ENCODE results near the gene CMAS. TPM values are rescaled to one million over a fixed set of nuclear protein-coding genes. Genes with fewer than 3 reads are reported as not detected.
"Not testable (repeated sequence)": the region's sequence is repeated elsewhere in the genome, so short reads cannot be mapped to it uniquely, and the experiment has no call there.

The CMAS gene
- total RNA-seq, 3 donors from 2014 or later, result 26.8 to 30.8 (median 27.1) TPM

GRCh38 chr12:22056607-22057006 lies 10.6 kb downstream of the CMAS start:
- Mint-ChIP-seq H3K4me1 (ENCODE audit: low read depth) (no peaks in the 10 kb centered on the region), H3K9me3 (no peaks in the 10 kb centered on the region), H3K4me3 (no peak overlapping the region), H3K36me3 (ENCODE audit: insufficient read depth) (peaks cover 14% of the 10 kb centered on the region), H3K27me3 (ENCODE audit: low read depth) (no peaks in the 10 kb centered on the region)
- DNase-seq (no peak), ATAC-seq (no peak)

DNA sequence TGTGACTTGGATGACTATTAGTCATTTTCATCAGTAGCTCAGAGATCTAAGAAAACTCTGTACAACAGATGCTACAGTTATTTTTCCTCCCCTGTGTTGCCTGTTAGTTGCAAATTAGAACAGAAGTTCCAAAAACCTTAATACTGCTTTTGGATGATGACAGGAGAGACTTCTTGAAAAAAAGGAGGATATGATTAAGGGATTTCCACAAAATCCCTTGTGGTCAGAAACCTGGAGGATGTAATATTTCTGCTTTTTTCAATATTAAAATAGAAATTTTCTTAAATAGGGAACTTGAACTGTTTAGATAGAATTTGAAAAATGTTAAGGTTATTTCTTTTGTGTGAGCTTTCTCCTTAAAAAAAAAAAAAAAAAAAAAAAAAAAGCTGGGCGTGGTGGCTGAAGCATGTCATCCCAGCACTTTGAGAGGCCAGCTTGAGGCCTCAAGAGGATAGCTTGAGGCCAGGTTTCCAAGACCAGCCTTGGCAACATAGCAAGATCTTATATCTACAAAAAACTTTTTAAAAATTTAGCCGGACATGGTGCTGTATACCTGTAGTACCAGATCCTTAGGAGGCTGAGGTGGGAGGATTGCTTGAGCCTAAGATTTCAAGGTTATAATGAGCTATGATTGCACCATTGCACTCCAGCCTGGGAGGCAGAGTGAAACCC lies 14.1 kb downstream of the CMAS start:
- Mint-ChIP-seq H3K27me3 (ENCODE audit: low read depth) (no peaks in the 10 kb centered on the region), H3K9me3 (no peaks in the 10 kb centered on the region), H3K36me3 (ENCODE audit: insufficient read depth) (peaks cover 25% of the 10 kb centered on the region), H3K4me3 (no peak overlapping the region), H3K4me1 (ENCODE audit: low read depth) (no peaks in the 10 kb centered on the region)
- DNase-seq, result no peak
- no peak for ATAC-seq

- ATAC-seq (no peak), DNase-seq (no peak)
- Mint-ChIP-seq H3K9me3 (no peaks in the 10 kb centered on the region), H3K27me3 (ENCODE audit: low read depth) (no peaks in the 10 kb centered on the region), H3K4me1 (ENCODE audit: low read depth) (peaks cover 2% of the 10 kb centered on the region), H3K36me3 (ENCODE audit: insufficient read depth) (peaks cover 31% of the 10 kb centered on the region), H3K4me3 (no peak overlapping the region)
Observed at GRCh38 chr12:22064968-22065367, 18.9 kb downstream of the CMAS start.

DNA sequence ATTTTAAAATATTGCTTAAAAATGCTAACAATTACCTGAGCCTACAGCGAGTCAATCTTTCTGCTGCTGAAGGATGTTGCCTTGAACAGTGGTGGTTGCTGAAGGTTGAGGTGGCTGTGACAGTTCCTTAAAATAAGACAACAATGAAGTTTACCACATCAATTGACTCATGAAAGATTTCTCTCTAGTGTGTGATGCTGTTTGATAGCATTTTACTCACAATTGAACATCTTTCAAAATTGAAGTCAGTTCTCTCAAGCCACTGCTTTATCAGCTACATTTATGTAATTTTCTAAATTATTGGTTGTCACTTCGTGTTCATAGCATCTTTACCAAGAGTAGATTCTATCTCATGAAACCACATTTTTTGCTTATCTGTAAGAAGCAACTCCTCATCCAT lies 20.3 kb downstream of the CMAS start:
- Mint-ChIP-seq H3K4me3 (no peak overlapping the region), H3K36me3 (ENCODE audit: insufficient read depth) (peaks cover 28% of the 10 kb centered on the region)
- no peak for ATAC-seq

DNA sequence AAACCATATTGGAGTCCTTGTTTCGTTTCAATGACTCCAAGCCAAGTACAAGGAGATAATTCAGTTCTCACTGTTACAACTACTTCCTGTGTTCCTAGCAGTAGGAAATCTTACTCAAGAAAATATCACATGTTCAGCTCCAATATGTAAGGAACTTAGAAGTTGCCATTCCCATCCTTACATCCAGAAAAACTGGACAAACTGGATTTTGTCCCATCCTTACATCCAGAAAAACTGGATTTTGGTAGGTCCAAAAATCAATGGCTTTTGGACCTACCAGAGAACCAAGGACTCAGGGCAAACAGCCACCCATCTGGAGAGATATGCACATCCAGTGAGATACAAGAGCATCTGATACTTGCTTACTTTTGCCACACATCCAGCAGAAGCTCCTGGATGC lies 23.8 kb downstream of the CMAS start:
- DNase-seq (no peak), ATAC-seq (no peak)
- Mint-ChIP-seq H3K27me3 (ENCODE audit: low read depth) (no peaks in the 10 kb centered on the region), H3K36me3 (ENCODE audit: insufficient read depth) (peaks cover 19% of the 10 kb centered on the region), H3K9me3 (no peaks in the 10 kb centered on the region), H3K4me1 (ENCODE audit: low read depth) (peaks cover 2% of the 10 kb centered on the region), H3K4me3 (no peak overlapping the region)

More for the DNA sequence above, 20.3 kb downstream of the CMAS start:
- no peaks in the 10 kb centered on the region for H3K9me3 Mint-ChIP-seq
- H3K27me3 Mint-ChIP-seq (ENCODE audit: low read depth), result no peaks in the 10 kb centered on the region
- DNase-seq, result no peak
- H3K4me1 Mint-ChIP-seq (ENCODE audit: low read depth), result peaks cover 2% of the 10 kb centered on the region

DNA sequence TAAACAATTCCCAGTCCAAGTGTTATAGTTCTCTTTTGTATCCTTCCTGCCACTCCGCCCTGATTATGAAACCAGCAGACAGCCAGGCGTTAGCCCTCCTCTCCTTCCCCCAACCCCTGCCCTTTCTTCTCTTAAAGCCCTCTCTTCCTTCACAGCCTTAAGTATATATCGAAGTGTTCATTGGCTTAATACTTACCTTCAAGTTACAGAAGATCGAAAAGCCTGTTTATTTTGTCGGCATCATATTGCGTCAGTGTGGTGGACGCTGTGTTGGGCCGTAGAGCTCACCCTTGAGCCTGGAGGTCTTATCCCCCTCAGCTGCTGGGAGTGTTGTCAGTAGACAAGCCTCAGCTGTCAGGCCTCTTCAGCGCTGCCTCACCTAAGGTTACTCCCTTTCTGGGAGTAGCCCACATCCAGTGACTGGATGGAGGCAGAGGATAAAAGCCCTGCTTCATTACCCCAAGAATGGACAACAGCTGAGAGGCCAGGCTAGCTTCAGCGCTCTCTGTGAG lies 36.2 kb downstream of the CMAS start:
- no peaks in the 10 kb centered on the region for H3K9me3 Mint-ChIP-seq

GRCh38 chr12:22083167-22083566 lies 37.1 kb downstream of the CMAS start:
- no peak for ATAC-seq
- Mint-ChIP-seq H3K27me3 (ENCODE audit: low read depth) (no peaks in the 10 kb centered on the region), H3K4me3 (no peak overlapping the region), H3K36me3 (ENCODE audit: insufficient read depth) (no peaks in the 10 kb centered on the region), H3K4me1 (ENCODE audit: low read depth) (no peaks in the 10 kb centered on the region), H3K9me3 (no peaks in the 10 kb centered on the region)
- DNase-seq, result peak; percentile 12

More for the DNA sequence above, 36.2 kb downstream of the CMAS start:
- H3K4me3 Mint-ChIP-seq, result no peak overlapping the region
- ATAC-seq (no peak), DNase-seq (no peak)
- H3K36me3 Mint-ChIP-seq (ENCODE audit: insufficient read depth), result no peaks in the 10 kb centered on the region
- H3K27me3 Mint-ChIP-seq (ENCODE audit: low read depth), result no peaks in the 10 kb centered on the region
- no peaks in the 10 kb centered on the region for H3K4me1 Mint-ChIP-seq (ENCODE audit: low read depth)

DNA sequence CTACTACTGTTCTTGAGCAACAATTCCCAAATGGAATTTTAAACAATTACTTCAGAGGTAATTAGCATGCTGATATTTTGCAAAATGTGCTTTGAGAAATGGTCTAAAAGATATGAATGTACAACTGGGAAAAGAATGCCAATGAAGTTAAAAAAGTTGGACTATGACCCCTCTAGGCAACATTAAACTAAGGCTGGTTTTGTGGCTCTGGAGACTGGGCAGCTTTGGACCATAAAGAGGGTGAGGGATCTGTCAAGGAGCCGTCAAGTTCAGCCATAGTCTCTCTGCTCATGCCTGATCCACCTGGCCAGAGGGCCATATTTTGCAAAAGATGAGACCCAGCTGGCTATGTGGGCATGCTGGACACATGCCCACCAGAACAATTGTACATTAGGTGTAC lies 38.8 kb downstream of the CMAS start:
- Mint-ChIP-seq H3K4me3 (no peak overlapping the region), H3K9me3 (no peaks in the 10 kb centered on the region), H3K4me1 (ENCODE audit: low read depth) (no peaks in the 10 kb centered on the region), H3K36me3 (ENCODE audit: insufficient read depth) (no peaks in the 10 kb centered on the region), H3K27me3 (ENCODE audit: low read depth) (no peaks in the 10 kb centered on the region)
- ATAC-seq, result no peak
- no peak for DNase-seq

GRCh38 chr12:22088886-22089285 lies 42.9 kb downstream of the CMAS start:
- DNase-seq, result no peak
- H3K27me3 Mint-ChIP-seq (ENCODE audit: low read depth), result no peaks in the 10 kb centered on the region
- H3K4me1 Mint-ChIP-seq (ENCODE audit: low read depth), result no peaks in the 10 kb centered on the region
- H3K4me3 Mint-ChIP-seq, result no peak overlapping the region
- H3K9me3 Mint-ChIP-seq, result no peaks in the 10 kb centered on the region
- ATAC-seq, result no peak
- H3K36me3 Mint-ChIP-seq (ENCODE audit: insufficient read depth), result no peaks in the 10 kb centered on the region

DNA sequence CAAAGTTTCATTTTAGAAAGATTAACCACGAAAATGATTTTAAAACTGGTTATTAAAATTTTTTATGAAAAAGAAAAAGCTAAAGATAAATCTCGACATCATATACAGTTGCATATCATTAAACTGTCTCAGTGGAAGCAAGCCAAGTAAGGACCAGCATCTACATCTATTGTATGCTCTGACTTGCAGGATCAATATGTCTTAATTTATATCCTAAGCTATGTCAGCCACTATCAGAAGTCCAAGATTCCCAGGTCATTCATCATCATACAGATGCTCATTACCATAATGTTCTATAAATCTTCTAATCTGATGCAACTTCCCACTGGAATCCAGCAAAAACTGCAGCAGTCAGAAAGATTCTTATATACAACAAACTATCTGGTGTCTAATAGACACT lies 43.5 kb downstream of the CMAS start:
- DNase-seq, result no peak
- no peak overlapping the region for H3K4me3 Mint-ChIP-seq
- no peaks in the 10 kb centered on the region for H3K36me3 Mint-ChIP-seq (ENCODE audit: insufficient read depth)
- no peaks in the 10 kb centered on the region for H3K9me3 Mint-ChIP-seq
- H3K4me1 Mint-ChIP-seq (ENCODE audit: low read depth), result no peaks in the 10 kb centered on the region
- ATAC-seq, result no peak
- H3K27me3 Mint-ChIP-seq (ENCODE audit: low read depth), result no peaks in the 10 kb centered on the region

GRCh38 chr12:22099062-22099461 lies 53.0 kb downstream of the CMAS start:
- H3K4me1 Mint-ChIP-seq (ENCODE audit: low read depth), result peaks cover 13% of the 10 kb centered on the region
- not testable (repeated sequence) for ATAC-seq; DNase-seq; H3K27me3 Mint-ChIP-seq (ENCODE audit: low read depth); H3K36me3 Mint-ChIP-seq (ENCODE audit: insufficient read depth); H3K4me3 Mint-ChIP-seq; H3K9me3 Mint-ChIP-seq

GRCh38 chr12:22100958-22101748 lies 55.1 kb downstream of the CMAS start:
- H3K36me3 Mint-ChIP-seq (ENCODE audit: insufficient read depth), result no peaks in the 10 kb centered on the region
- no peaks in the 10 kb centered on the region for H3K9me3 Mint-ChIP-seq
- ATAC-seq, result peak; percentile 54 to 63
- H3K27me3 Mint-ChIP-seq (ENCODE audit: low read depth), result no peaks in the 10 kb centered on the region
- H3K4me1 Mint-ChIP-seq (ENCODE audit: low read depth), result peaks cover 13% of the 10 kb centered on the region
- no peak overlapping the region for H3K4me3 Mint-ChIP-seq
- peak; percentile 11 for DNase-seq

- Mint-ChIP-seq H3K36me3 (ENCODE audit: insufficient read depth) (no peaks in the 10 kb centered on the region), H3K9me3 (no peaks in the 10 kb centered on the region), H3K4me3 (no peak overlapping the region), H3K27me3 (ENCODE audit: low read depth) (no peaks in the 10 kb centered on the region), H3K4me1 (ENCODE audit: low read depth) (peaks cover 13% of the 10 kb centered on the region)
- DNase-seq (no peak), ATAC-seq (peak; percentile 77 to 78)
Observed at GRCh38 chr12:22101749-22102243, 55.8 kb downstream of the CMAS start.

DNA sequence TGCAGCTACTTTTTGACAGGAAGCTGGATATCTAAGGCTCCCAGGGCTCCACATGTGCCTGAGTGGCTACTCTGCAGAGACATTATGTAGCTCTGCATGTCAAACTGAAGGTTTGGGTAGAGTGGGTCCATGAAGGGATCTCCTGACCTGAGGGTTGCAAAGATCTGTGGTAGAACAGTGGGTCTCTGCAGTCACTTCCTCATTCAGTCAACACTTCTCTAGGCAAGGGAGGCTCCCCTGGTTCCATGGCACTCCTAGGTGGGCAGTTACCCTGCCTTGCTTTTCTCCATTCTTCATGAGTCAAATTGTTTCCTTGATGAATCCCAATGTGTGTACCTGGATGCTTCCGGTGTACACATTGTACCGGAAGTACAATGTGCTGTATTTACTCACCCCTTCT lies 57.4 kb downstream of the CMAS start:
- H3K9me3 Mint-ChIP-seq, result no peaks in the 10 kb centered on the region

DNA sequence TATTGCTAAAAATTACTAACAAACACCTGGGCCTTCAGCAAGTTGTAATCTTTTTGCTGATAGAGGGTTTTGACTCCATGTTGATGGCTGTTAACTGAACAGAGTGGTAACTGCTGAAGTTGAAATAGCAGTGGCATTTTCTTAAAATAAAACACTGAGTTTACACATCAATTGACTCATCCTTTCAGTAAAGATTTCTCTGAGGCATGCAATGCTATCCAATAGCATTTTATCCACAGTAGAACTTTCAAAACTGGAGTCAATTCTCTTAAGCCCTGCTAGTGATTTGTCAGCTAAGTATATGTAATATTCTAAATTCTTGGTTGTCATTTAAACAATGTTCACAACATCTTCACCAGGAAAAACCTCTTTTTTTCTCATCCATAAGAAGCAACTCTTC lies 59.5 kb downstream of the CMAS start:
- H3K36me3 Mint-ChIP-seq (ENCODE audit: insufficient read depth), result no peaks in the 10 kb centered on the region

More for the DNA sequence above, 57.4 kb downstream of the CMAS start:
- DNase-seq (no peak), ATAC-seq (no peak)
- Mint-ChIP-seq H3K4me1 (ENCODE audit: low read depth) (peaks cover 14% of the 10 kb centered on the region), H3K27me3 (ENCODE audit: low read depth) (no peaks in the 10 kb centered on the region), H3K36me3 (ENCODE audit: insufficient read depth) (no peaks in the 10 kb centered on the region), H3K4me3 (no peak overlapping the region)

More for the DNA sequence above, 59.5 kb downstream of the CMAS start:
- DNase-seq (no peak), ATAC-seq (no peak)
- Mint-ChIP-seq H3K4me3 (no peak overlapping the region), H3K9me3 (no peaks in the 10 kb centered on the region), H3K4me1 (ENCODE audit: low read depth) (peaks cover 34% of the 10 kb centered on the region), H3K27me3 (ENCODE audit: low read depth) (no peaks in the 10 kb centered on the region)
